MV-4-11 (cell line): ENCODE measurements around the gene KCNJ6.

Experiments used
- DNase-seq: peaks from one replicate; lab custom pipeline; 2025; lab: John Stamatoyannopoulos, UW

Gene KCNJ6

GRCh38 chr21:37905291-37905690, 11.0 kb downstream of the KCNJ6 start:
- no peak for DNase-seq

GRCh38 chr21:37904856-37905255, 11.4 kb downstream of the KCNJ6 start:
- DNase-seq = no peak

GRCh38 chr21:37903396-37903795, 12.9 kb downstream of the KCNJ6 start:
- DNase-seq = no peak

GRCh38 chr21:37899146-37899545, 17.1 kb downstream of the KCNJ6 start:
- no peak for DNase-seq

- DNase-seq = no peak
Measured at GRCh38 chr21:37896788-37897187, 19.5 kb downstream of the KCNJ6 start.

GRCh38 chr21:37891972-37892371, 24.3 kb downstream of the KCNJ6 start:
- DNase-seq = no peak

GRCh38 chr21:37888659-37889058, 27.6 kb downstream of the KCNJ6 start:
- DNase-seq = no peak

- no peak for DNase-seq
Measured at GRCh38 chr21:37886726-37887299, 29.4 kb downstream of the KCNJ6 start.

GRCh38 chr21:37886120-37886519, 30.1 kb downstream of the KCNJ6 start:
- no peak for DNase-seq

GRCh38 chr21:37878946-37879660, 37.2 kb downstream of the KCNJ6 start:
- DNase-seq = no peak

- no peak for DNase-seq
Measured at GRCh38 chr21:37877888-37878684, 38.2 kb downstream of the KCNJ6 start.

GRCh38 chr21:37877171-37877570, 39.1 kb downstream of the KCNJ6 start:
- no peak for DNase-seq

GRCh38 chr21:37876561-37876960, 39.7 kb downstream of the KCNJ6 start:
- DNase-seq = no peak

GRCh38 chr21:37874904-37875780, 41.1 kb downstream of the KCNJ6 start:
- no peak for DNase-seq

- no peak for DNase-seq
Measured at GRCh38 chr21:37874481-37874880, 41.8 kb downstream of the KCNJ6 start.

GRCh38 chr21:37873655-37874054, 42.6 kb downstream of the KCNJ6 start:
- DNase-seq = no peak

GRCh38 chr21:37871121-37871862, 45.0 kb downstream of the KCNJ6 start:
- DNase-seq = no peak

- DNase-seq = no peak
Measured at GRCh38 chr21:37870221-37870620, 46.0 kb downstream of the KCNJ6 start.

- no peak for DNase-seq
Measured at GRCh38 chr21:37869661-37870060, 46.6 kb downstream of the KCNJ6 start.

GRCh38 chr21:37868446-37869295, 47.6 kb downstream of the KCNJ6 start:
- no peak for DNase-seq
